ENCODE data around the gene PARD3B. TPM values are rescaled to one million over a fixed set of nuclear protein-coding genes. Genes with fewer than 3 reads are reported as not detected.

Gene PARD3B
- total RNA-seq, 1 donor from 2014 or later, result not detected

GRCh38 chr2:204669382-204669781, 124.1 kb downstream of the PARD3B start:
- Mint-ChIP-seq H3K36me3 (ENCODE audit: low read depth) (no peaks in the 10 kb centered on the region), H3K27me3 (no peaks in the 10 kb centered on the region), H3K4me1 (no peaks in the 10 kb centered on the region), H3K4me3 (no peak overlapping the region), H3K9me3 (no peaks in the 10 kb centered on the region), H3K27ac (no peak overlapping the region)
- TF ChIP-seq CTCF (IDR thresholded peaks at IDR 0.05), result no peak
- ChIA-PET POLR2A (no interaction called here), CTCF (no interaction called here)
- DNase-seq, result no peak
- intact Hi-C loops (cut with micrococcal nuclease), result no loop called here
- ATAC-seq (ENCODE audit: low read depth), result no peak

GRCh38 chr2:204670124-204670523, 124.8 kb downstream of the PARD3B start:
- ATAC-seq (ENCODE audit: low read depth) (no peak), DNase-seq (no peak)
- CTCF ChIA-PET, result no interaction called here
- intact Hi-C loops (cut with micrococcal nuclease), result no loop called here
- POLR2A ChIA-PET, result no interaction called here
- H3K4me3 Mint-ChIP-seq, result no peak overlapping the region
- no peaks in the 10 kb centered on the region for H3K27me3 Mint-ChIP-seq
- no peaks in the 10 kb centered on the region for H3K4me1 Mint-ChIP-seq
- H3K36me3 Mint-ChIP-seq (ENCODE audit: low read depth), result no peaks in the 10 kb centered on the region
- H3K9me3 Mint-ChIP-seq, result no peaks in the 10 kb centered on the region
- no peak for TF ChIP-seq CTCF (IDR thresholded peaks at IDR 0.05)
- no peak overlapping the region for H3K27ac Mint-ChIP-seq

GRCh38 chr2:204670756-204671155, 125.5 kb downstream of the PARD3B start:
- no peak overlapping the region for H3K27ac Mint-ChIP-seq
- intact Hi-C loops (cut with micrococcal nuclease), result no loop called here
- TF ChIP-seq CTCF (IDR thresholded peaks at IDR 0.05), result no peak
- ChIA-PET CTCF (no interaction called here), POLR2A (no interaction called here)
- H3K27me3 Mint-ChIP-seq, result no peaks in the 10 kb centered on the region
- no peaks in the 10 kb centered on the region for H3K4me1 Mint-ChIP-seq
- DNase-seq, result no peak
- no peak overlapping the region for H3K4me3 Mint-ChIP-seq
- no peak for ATAC-seq (ENCODE audit: low read depth)
- no peaks in the 10 kb centered on the region for H3K9me3 Mint-ChIP-seq
- no peaks in the 10 kb centered on the region for H3K36me3 Mint-ChIP-seq (ENCODE audit: low read depth)

- Mint-ChIP-seq H3K36me3 (ENCODE audit: low read depth) (no peaks in the 10 kb centered on the region), H3K4me3 (no peak overlapping the region), H3K27ac (no peak overlapping the region), H3K27me3 (no peaks in the 10 kb centered on the region), H3K4me1 (no peaks in the 10 kb centered on the region), H3K9me3 (no peaks in the 10 kb centered on the region)
- ATAC-seq (ENCODE audit: low read depth) (no peak), DNase-seq (no peak)
- intact Hi-C loops (cut with micrococcal nuclease), result no loop called here
- TF ChIP-seq CTCF (IDR thresholded peaks at IDR 0.05), result no peak
- ChIA-PET POLR2A (no interaction called here), CTCF (no interaction called here)
Observed at GRCh38 chr2:204672772-204673171, 127.5 kb downstream of the PARD3B start.

- CTCF ChIA-PET, result no interaction called here
- no peak for TF ChIP-seq CTCF (IDR thresholded peaks at IDR 0.05)
- DNase-seq (no peak), ATAC-seq (ENCODE audit: low read depth) (no peak)
- H3K36me3 Mint-ChIP-seq (ENCODE audit: low read depth), result no peaks in the 10 kb centered on the region
- H3K9me3 Mint-ChIP-seq, result no peaks in the 10 kb centered on the region
- POLR2A ChIA-PET, result no interaction called here
- no peak overlapping the region for H3K27ac Mint-ChIP-seq
- H3K27me3 Mint-ChIP-seq, result no peaks in the 10 kb centered on the region
- intact Hi-C loops (cut with micrococcal nuclease), result no loop called here
- no peak overlapping the region for H3K4me3 Mint-ChIP-seq
- H3K4me1 Mint-ChIP-seq, result no peaks in the 10 kb centered on the region
Observed at GRCh38 chr2:204673877-204674276, 128.6 kb downstream of the PARD3B start.

Measured in activated B cell treated with CpG ODN at 0.5 μM for 24 hours (primary cell).